ENCODE results near the gene OR2V2.

- no peak for TF ChIP-seq CTCF (IDR thresholded peaks at IDR 0.05)
- TF ChIP-seq POLR2A (IDR thresholded peaks at IDR 0.05) = no peak
- TF ChIP-seq POLR2AphosphoS5 (IDR thresholded peaks at IDR 0.05) = no peak
These were observed 42.1 kb downstream of the OR2V2 start for GRCh38 chr5:181189363-181189961.

All from breast epithelium (tissue), 3 donors.